ENCODE data around the gene CAP2.
A peak's percentile ranks its signal among the peaks of the same experiment; 100 is the strongest.

Gene CAP2

GRCh38 chr6:17385660-17386059 lies 7.7 kb upstream of the CAP2 start:
- TF ChIP-seq, protein P1, sequence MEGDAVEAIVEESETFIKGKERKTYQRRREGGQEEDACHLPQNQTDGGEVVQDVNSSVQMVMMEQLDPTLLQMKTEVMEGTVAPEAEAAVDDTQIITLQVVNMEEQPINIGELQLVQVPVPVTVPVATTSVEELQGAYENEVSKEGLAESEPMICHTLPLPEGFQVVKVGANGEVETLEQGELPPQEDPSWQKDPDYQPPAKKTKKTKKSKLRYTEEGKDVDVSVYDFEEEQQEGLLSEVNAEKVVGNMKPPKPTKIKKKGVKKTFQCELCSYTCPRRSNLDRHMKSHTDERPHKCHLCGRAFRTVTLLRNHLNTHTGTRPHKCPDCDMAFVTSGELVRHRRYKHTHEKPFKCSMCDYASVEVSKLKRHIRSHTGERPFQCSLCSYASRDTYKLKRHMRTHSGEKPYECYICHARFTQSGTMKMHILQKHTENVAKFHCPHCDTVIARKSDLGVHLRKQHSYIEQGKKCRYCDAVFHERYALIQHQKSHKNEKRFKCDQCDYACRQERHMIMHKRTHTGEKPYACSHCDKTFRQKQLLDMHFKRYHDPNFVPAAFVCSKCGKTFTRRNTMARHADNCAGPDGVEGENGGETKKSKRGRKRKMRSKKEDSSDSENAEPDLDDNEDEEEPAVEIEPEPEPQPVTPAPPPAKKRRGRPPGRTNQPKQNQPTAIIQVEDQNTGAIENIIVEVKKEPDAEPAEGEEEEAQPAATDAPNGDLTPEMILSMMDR (IDR thresholded peaks at IDR 0.05; ENCODE audit: low read depth, low read length): no peak
- H3K4me3 ChIP-seq (ENCODE audit: low read depth, low read length): no peak overlapping the region

GRCh38 chr6:17388365-17388764 lies 5.0 kb upstream of the CAP2 start:
- no peak overlapping the region for H3K4me3 ChIP-seq (ENCODE audit: low read depth, low read length)
- TF ChIP-seq, protein P1 (IDR thresholded peaks at IDR 0.05; ENCODE audit: low read depth, low read length): no peak

GRCh38 chr6:17389274-17389847 lies 4.0 kb upstream of the CAP2 start:
- TF ChIP-seq, protein P1 (IDR thresholded peaks at IDR 0.05; ENCODE audit: low read depth, low read length): no peak

DNA sequence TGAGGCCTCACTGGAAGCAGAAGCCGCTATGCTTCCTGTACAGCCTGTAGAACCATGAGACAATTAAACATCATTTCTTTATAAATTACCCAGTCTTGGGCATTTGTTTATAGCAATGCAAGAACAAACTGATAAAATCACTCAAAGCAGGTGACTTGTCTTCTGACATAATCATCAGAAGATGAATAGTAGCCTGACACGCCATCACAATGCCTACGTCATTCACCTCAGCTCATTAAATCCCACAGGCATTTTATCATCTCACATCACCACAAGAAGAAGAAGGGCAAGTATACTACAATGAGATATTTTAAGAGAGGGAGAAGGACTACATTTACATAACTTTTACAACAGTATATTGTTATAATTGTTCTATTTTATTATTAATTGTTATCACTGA lies 3.1 kb upstream of the CAP2 start:
- no peak overlapping the region for H3K4me3 ChIP-seq (ENCODE audit: low read depth, low read length)
- TF ChIP-seq, protein P1 (IDR thresholded peaks at IDR 0.05; ENCODE audit: low read depth, low read length): no peak

More at GRCh38 chr6:17389274-17389847, 4.0 kb upstream of the CAP2 start:
- H3K4me3 ChIP-seq (ENCODE audit: low read depth, low read length): no peak overlapping the region

DNA sequence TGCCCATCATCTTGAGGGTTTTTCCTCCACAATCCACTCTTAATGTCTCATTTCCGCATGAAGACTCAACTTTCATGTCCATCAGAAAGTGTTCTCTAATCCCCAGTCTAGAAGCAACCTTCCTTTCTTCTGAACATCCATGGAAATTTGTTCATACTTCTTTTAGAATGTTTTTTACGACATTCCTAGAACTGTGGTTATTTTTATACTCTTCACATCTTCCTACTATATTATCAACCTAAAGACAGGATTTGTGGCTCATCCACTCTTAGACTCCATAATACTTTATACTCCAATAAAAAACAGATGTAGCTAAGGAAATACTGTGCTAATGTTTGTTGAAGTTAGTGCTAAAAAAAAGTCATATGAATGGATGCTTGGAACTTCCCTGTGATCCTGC lies 1.4 kb upstream of the CAP2 start:
- H3K4me3 ChIP-seq (ENCODE audit: low read depth, low read length): no peak overlapping the region
- TF ChIP-seq, protein P1 (IDR thresholded peaks at IDR 0.05; ENCODE audit: low read depth, low read length): no peak

DNA sequence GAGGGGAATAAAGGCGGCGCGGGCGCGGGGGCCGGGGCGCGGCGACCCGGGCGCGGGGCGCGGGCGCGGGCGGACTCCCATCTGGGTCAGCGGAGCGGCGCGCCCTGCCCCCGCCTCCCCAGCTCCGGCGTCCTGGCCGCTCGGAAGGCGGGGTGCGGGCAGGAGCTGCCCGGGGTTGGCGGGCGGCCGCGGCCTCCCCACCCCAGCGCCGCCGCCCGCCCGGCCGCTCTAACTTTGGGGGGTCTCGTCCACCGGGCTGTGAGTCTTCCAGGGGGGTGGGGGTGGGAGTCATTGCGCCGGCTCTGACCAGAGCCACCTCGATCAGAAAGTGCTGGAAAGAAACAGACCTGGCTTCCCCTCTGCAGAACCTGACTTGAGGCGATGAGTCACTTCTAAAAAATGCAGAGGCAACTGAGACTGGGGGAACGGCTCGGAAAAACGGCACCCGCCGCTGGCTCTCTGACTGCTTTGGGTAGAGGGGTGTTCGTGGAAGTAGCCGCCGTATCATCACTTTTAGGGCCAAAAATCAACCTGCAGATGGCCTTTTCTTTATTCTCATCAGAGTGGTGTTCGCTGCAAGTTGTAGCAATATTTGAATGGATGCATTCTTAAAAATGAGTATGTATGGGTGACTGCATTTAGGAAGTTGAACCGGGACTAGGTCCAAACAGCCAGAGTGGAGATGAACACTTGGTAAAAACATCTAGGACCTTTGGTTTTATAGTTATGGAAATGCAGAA lies 667 bp downstream of the CAP2 start:
- H3K4me3 ChIP-seq (ENCODE audit: low read depth, low read length): peak overlapping the region; percentile 74
- TF ChIP-seq, protein P1 (IDR thresholded peaks at IDR 0.05; ENCODE audit: low read depth, low read length): no peak

DNA sequence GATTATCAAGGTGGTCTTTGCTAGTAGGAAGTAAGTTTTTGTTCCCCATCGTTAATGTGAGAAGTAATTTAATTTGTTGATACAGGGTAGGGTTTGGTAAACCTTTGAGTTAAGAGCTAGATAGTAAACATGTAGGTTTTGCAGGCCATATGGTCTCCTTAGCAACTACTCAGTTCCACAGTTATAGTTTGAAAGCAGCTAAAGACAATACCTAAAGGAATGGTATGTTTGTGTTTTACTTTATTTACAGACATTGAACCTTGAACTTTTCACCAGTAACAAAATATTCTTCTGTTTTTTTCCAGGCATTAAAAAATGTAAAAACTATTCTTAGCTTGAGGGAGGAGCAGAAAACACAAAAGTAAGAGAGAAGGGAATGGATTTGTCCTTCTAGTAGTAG lies 1.7 kb downstream of the CAP2 start:
- TF ChIP-seq, protein P1 (IDR thresholded peaks at IDR 0.05; ENCODE audit: low read depth, low read length): no peak
- H3K4me3 ChIP-seq (ENCODE audit: low read depth, low read length): no peak overlapping the region

Data from WI38 (cell line).